22Rv1 (cell line): ENCODE results near the gene THSD4.

ENCODE experiments used
- ZFX ChIP-seq: fragments of 450-650 bp; IDR thresholded peaks from 2 replicates; pipeline ENCODE4 v1.6.1; 2017; ENCODE audit warnings: antibody characterized with exemption, borderline replicate concordance
- TF ChIP-seq, protein P1 (sequence below): fragments of 450-650 bp; IDR thresholded peaks from 2 replicates; pipeline ENCODE4 v1.5.1; 2017; ENCODE audit warnings: mild to moderate bottlenecking

DNA sequence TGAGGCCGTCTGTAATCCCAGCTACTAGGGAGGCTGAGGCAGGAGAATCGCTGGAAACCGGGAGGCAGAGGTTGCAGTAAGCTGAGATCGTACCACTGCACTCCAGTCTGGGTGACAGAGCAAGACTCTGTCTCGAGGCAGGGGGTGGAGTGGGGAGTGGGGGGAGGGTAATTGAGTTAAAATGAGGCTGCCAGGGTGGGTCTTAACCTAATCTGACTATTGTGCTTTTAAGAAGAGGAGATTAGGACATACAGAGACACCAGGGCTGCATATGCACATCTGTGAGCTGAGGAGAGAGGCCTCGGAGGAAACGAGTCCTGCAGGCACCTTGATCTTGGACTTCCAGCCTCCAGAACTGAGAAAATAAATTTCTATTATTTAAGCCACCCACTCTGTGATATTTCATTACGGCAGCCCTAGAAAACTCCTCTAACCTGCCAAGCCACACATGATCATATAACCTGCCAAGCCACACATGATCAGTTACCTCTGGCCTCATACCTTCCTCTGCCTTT, 197.0 kb downstream of the THSD4 start:
- TF ChIP-seq, protein P1, sequence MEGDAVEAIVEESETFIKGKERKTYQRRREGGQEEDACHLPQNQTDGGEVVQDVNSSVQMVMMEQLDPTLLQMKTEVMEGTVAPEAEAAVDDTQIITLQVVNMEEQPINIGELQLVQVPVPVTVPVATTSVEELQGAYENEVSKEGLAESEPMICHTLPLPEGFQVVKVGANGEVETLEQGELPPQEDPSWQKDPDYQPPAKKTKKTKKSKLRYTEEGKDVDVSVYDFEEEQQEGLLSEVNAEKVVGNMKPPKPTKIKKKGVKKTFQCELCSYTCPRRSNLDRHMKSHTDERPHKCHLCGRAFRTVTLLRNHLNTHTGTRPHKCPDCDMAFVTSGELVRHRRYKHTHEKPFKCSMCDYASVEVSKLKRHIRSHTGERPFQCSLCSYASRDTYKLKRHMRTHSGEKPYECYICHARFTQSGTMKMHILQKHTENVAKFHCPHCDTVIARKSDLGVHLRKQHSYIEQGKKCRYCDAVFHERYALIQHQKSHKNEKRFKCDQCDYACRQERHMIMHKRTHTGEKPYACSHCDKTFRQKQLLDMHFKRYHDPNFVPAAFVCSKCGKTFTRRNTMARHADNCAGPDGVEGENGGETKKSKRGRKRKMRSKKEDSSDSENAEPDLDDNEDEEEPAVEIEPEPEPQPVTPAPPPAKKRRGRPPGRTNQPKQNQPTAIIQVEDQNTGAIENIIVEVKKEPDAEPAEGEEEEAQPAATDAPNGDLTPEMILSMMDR, result no peak
- no peak for TF ChIP-seq ZFX
